ENCODE results near the gene NEUROG2. TPM values are rescaled to one million over a fixed set of nuclear protein-coding genes. Genes with fewer than 3 reads are reported as not detected.
A peak's percentile ranks its signal among the peaks of the same experiment; 100 is the strongest.

The NEUROG2 gene
- total RNA-seq, 4 donors from 2014 or later: not detected

GRCh38 chr4:112515198-112516065 is 548 bp downstream of the NEUROG2 start:
- peak in 1 of 2 donors; percentile 83 for DNase-seq (ENCODE audit: low spot score in 2 of 2)
- peak overlapping the region; percentile 39 for H3K4me3 ChIP-seq (ENCODE audit: low read depth, poor library complexity, severe bottlenecking)
- intact Hi-C loops (cut with DNase I; ENCODE audit: low total_unique reads): no loop called here
- no peak for TF ChIP-seq CTCF (IDR thresholded peaks at IDR 0.05)
- no peak for TF ChIP-seq POLR2A (IDR thresholded peaks at IDR 0.05)
- 1% methylated on average over 94 to 96 of the region's 96 CpGs for WGBS, 2 donors

GRCh38 chr4:112514647-112515197 is 1.3 kb downstream of the NEUROG2 start:
- intact Hi-C loops (cut with DNase I; ENCODE audit: low total_unique reads): no loop called here
- TF ChIP-seq CTCF (IDR thresholded peaks at IDR 0.05) (no peak), POLR2A (IDR thresholded peaks at IDR 0.05) (no peak)
- 3% methylated on average over 29 of the region's 52 CpGs for WGBS, 2 donors
- peak in 1 of 2 donors; percentile 79 for DNase-seq (ENCODE audit: low spot score in 2 of 2)
- H3K4me3 ChIP-seq (ENCODE audit: low read depth, poor library complexity, severe bottlenecking): peak overlapping the region; percentile 39

- no peak for TF ChIP-seq POLR2A (IDR thresholded peaks at IDR 0.05)
- TF ChIP-seq CTCF (IDR thresholded peaks at IDR 0.05): no peak
- intact Hi-C loops (cut with DNase I; ENCODE audit: low total_unique reads): no loop called here
- peak in 1 of 2 donors; percentile 58 for DNase-seq (ENCODE audit: low spot score in 2 of 2)
- WGBS, 2 donors: 4 to 6% methylated on average over 15 of the region's 15 CpGs
- no peak overlapping the region for H3K4me3 ChIP-seq (ENCODE audit: low read depth, poor library complexity, severe bottlenecking)
Measured at GRCh38 chr4:112513971-112514646, 1.9 kb downstream of the NEUROG2 start.

- TF ChIP-seq CTCF (IDR thresholded peaks at IDR 0.05) (no peak), POLR2A (IDR thresholded peaks at IDR 0.05) (no peak)
- WGBS, 2 donors: 58 to 59% methylated on average over 4 of the region's 4 CpGs
- no peak overlapping the region for H3K4me3 ChIP-seq (ENCODE audit: low read depth, poor library complexity, severe bottlenecking)
- intact Hi-C loops (cut with DNase I; ENCODE audit: low total_unique reads): no loop called here
- DNase-seq (ENCODE audit: low spot score in 2 of 2): no peak
Measured at GRCh38 chr4:112511803-112512118, 4.2 kb downstream of the NEUROG2 start.

GRCh38 chr4:112511093-112511802 is 4.7 kb downstream of the NEUROG2 start:
- WGBS, 2 donors: 24 to 35% methylated on average over 40 of the region's 40 CpGs
- no peak for TF ChIP-seq CTCF (IDR thresholded peaks at IDR 0.05)
- no peak for TF ChIP-seq POLR2A (IDR thresholded peaks at IDR 0.05)

More at GRCh38 chr4:112511093-112511802, 4.7 kb downstream of the NEUROG2 start:
- DNase-seq (ENCODE audit: low spot score in 2 of 2): no peak
- H3K4me3 ChIP-seq (ENCODE audit: low read depth, poor library complexity, severe bottlenecking): no peak overlapping the region
- intact Hi-C loops (cut with DNase I; ENCODE audit: low total_unique reads): no loop called here
